SK-N-SH (cell line): ENCODE data around the gene P2RX5.

Source experiments
- EP300 ChIP-seq, 2 experiments: IDR thresholded peaks; 2 replicates each; pipeline versions ENCODE4 v1.4.0 to v1.6.1; 2012; ENCODE audit warnings: borderline replicate concordance in 1 of 2, low read depth in 1 of 2, low read length in 1 of 2
- EZH2phosphoT487 ChIP-seq: fragments of 200-600 bp; sonication (generic); IDR thresholded peaks from 2 replicates; pipeline ENCODE4 v1.6.1; 2017; ENCODE audit warnings: low read depth, mixed run types, mild to moderate bottlenecking, antibody characterized with exemption, moderate library complexity, borderline replicate concordance
- FOXJ3 ChIP-seq: sonication (generic); formaldehyde crosslinking; IDR thresholded peaks from 2 replicates; pipeline ENCODE4 v1.5.1; 2020; ENCODE audit warnings: mild to moderate bottlenecking, missing genetic modification reagents
- FOXM1 ChIP-seq: IDR thresholded peaks from 2 replicates; pipeline ENCODE4 v1.4.0; 2012; ENCODE audit warnings: low read depth, mild to moderate bottlenecking
- RAD21 ChIP-seq: IDR thresholded peaks from 2 replicates; pipeline ENCODE4 v1.6.1; 2012; ENCODE audit warnings: mild to moderate bottlenecking, low read length
- RCOR1 ChIP-seq: fragments of 150-350 bp; IDR thresholded peaks from 2 replicates; pipeline ENCODE4 v1.6.1; 2017; ENCODE audit warnings: antibody characterized with exemption, low read length
- TAF1 ChIP-seq: IDR thresholded peaks from 2 replicates; pipeline ENCODE4 v1.6.1; 2012; ENCODE audit warnings: low read depth, mild to moderate bottlenecking, low read length, moderate library complexity, borderline replicate concordance
- TF ChIP-seq, protein P1 (sequence below): IDR thresholded peaks from 2 replicates; pipeline ENCODE4 v1.6.1; 2012; ENCODE audit warnings: mild to moderate bottlenecking, low read depth, low read length, moderate library complexity
- TF ChIP-seq, protein P2 (sequence below): fragments of 200-600 bp; sonication (generic); IDR thresholded peaks from 2 replicates; pipeline ENCODE4 v1.6.1; 2017; ENCODE audit warnings: antibody characterized with exemption, mild to moderate bottlenecking, moderate library complexity
- TF ChIP-seq, protein P3 (sequence below): IDR thresholded peaks from 2 replicates; pipeline ENCODE4 v1.4.0; 2012; ENCODE audit warnings: low read depth

DNA sequence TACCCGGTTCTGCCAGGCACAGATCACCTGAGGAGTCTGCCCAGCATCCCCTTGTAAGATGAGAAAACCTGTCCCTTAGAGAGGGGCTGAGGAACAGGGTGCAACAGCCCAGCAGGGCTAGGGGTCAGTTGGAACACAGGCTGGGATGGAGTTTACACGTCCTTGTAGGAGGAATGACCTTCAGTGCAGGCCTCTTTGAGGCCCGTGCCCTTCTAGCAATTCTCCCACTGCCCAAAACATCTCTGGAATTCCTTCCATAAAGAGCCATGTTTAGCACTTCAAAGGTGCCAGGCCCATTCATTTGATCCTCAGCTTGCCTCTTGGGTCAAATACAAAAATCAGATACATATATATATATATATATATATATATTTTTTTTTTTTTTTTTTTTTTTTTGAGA lies 54.9 kb downstream of the P2RX5 start:
- TF ChIP-seq, protein P1, sequence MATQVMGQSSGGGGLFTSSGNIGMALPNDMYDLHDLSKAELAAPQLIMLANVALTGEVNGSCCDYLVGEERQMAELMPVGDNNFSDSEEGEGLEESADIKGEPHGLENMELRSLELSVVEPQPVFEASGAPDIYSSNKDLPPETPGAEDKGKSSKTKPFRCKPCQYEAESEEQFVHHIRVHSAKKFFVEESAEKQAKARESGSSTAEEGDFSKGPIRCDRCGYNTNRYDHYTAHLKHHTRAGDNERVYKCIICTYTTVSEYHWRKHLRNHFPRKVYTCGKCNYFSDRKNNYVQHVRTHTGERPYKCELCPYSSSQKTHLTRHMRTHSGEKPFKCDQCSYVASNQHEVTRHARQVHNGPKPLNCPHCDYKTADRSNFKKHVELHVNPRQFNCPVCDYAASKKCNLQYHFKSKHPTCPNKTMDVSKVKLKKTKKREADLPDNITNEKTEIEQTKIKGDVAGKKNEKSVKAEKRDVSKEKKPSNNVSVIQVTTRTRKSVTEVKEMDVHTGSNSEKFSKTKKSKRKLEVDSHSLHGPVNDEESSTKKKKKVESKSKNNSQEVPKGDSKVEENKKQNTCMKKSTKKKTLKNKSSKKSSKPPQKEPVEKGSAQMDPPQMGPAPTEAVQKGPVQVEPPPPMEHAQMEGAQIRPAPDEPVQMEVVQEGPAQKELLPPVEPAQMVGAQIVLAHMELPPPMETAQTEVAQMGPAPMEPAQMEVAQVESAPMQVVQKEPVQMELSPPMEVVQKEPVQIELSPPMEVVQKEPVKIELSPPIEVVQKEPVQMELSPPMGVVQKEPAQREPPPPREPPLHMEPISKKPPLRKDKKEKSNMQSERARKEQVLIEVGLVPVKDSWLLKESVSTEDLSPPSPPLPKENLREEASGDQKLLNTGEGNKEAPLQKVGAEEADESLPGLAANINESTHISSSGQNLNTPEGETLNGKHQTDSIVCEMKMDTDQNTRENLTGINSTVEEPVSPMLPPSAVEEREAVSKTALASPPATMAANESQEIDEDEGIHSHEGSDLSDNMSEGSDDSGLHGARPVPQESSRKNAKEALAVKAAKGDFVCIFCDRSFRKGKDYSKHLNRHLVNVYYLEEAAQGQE = no peak
- TF ChIP-seq, protein P2, sequence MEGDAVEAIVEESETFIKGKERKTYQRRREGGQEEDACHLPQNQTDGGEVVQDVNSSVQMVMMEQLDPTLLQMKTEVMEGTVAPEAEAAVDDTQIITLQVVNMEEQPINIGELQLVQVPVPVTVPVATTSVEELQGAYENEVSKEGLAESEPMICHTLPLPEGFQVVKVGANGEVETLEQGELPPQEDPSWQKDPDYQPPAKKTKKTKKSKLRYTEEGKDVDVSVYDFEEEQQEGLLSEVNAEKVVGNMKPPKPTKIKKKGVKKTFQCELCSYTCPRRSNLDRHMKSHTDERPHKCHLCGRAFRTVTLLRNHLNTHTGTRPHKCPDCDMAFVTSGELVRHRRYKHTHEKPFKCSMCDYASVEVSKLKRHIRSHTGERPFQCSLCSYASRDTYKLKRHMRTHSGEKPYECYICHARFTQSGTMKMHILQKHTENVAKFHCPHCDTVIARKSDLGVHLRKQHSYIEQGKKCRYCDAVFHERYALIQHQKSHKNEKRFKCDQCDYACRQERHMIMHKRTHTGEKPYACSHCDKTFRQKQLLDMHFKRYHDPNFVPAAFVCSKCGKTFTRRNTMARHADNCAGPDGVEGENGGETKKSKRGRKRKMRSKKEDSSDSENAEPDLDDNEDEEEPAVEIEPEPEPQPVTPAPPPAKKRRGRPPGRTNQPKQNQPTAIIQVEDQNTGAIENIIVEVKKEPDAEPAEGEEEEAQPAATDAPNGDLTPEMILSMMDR = no peak
- TF ChIP-seq RAD21 (no peak), EZH2phosphoT487 (no peak), EP300 (IDR thresholded peaks at IDR 0.05; ENCODE audit: borderline replicate concordance in 1 of 2, low read depth in 1 of 2, low read length in 1 of 2) (no peak), RCOR1 (no peak), TAF1 (no peak), FOXJ3 (CRISPR knock-in tag) (no peak), FOXM1 (no peak)
- TF ChIP-seq, protein P3, sequence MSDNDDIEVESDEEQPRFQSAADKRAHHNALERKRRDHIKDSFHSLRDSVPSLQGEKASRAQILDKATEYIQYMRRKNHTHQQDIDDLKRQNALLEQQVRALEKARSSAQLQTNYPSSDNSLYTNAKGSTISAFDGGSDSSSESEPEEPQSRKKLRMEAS = no peak
